GM21526 (cell line): Measurements from ENCODE around the gene PLSCR2.
"Not testable (repeated sequence)": the region's sequence is repeated elsewhere in the genome, so short reads cannot be mapped to it uniquely, and the experiment has no call there.

Source experiments
- ATAC-seq: cut with Tn5 transposase; IDR thresholded peaks from one replicate; pipeline ENCODE4 v1.9.1; 2021; ENCODE audit warnings: moderate library complexity; ENCODE audit not compliant: unreplicated experiment, low FRiP score

PLSCR2 gene

DNA sequence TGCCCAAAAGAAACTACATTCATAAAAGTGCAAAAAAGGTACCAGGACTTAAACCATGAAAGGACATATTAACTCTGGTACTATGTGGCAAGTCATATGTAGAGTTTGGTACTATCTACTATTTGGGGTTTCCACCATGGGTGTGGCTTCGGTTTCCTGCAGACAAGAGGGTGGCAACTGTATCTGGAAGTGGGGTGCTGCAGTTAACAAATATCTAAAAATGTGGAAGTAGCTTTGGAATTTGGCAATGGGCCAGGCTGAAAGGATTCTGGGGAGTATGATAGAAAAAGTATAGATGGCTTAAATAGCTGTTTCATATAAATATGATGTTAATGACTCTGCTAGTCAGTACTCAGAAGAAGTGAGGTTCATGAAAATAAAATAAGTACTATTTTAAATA is 44.0 kb downstream of the PLSCR2 start:
- no peak for ATAC-seq

DNA sequence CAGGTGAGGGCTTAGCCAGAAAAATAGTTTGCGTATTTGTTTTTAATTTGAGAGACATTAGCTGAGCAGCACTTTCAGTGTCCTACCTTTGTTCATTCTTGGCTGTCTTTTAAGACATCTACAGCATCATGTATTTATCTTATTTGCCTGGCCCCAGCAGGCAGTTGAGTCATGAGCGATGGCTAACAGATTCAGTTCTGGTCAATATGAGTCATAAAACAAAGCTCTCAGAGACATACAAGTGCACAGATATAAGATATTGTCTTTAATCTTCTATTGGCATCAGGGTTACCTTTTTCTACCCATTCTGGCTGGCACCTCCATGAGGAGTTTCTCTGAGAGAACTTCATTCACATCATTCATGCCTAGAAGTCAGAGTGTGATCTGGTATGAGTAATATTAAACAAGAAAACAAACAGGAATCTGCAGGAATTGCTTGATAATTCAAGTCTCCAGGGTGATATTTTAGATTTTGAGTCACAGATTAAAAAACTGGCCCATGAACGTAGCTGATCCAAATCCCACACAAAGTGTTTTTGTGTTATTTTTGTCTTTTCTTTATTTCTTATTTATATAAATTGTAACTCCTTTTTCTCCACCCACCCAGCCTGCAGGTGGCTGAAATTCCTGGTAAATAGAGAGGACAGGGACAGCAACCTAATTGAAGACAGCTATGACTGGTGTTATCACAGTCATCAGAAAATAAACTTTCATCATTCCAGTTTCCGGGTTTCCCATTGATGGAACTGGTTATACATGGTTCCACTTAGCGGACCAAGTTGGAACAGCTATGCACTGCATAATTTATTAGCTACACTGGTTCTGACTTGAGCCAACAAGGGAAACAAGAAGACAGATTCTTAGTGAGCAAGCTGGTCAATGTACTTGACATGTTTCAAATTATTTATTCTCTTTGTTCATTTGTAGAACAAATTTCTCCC is 47.3 kb downstream of the PLSCR2 start:
- ATAC-seq, result no peak

DNA sequence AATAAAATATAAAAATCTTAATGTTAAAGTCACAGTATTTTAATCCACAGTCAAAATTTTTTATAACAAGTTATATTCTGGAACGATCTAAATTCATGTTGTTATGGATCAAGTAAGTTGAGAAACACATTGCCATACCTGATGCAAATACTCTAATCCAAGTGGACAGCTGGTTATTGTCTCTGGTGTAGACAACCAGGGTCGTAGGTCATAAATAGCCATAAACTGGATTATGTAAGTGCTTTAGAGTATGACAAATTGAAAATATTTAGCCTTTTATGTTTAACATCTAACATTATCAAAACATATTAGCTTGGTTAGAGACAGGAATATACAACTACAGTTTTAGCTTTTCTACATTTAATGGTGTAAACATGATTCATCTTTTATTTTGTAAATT is 53.0 kb downstream of the PLSCR2 start:
- no peak for ATAC-seq

DNA sequence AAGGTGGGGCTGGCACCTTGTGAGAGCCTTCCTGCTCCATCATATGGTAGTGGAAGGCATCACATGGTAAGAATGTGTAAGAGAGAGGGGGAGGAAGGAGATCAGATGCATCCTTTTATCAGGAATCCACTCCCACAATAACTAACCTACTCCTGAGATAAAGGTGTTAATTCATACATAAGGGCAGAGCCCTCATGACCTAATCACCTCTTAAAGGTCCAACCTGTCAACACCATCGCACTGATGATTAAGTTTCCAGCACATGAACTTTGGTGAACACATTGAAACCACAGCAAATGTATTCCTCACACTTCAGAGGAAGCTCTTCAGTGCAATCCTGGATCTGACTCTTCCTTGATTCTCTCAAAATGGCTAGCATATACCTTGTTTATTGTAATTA is 55.4 kb downstream of the PLSCR2 start:
- no peak for ATAC-seq

DNA sequence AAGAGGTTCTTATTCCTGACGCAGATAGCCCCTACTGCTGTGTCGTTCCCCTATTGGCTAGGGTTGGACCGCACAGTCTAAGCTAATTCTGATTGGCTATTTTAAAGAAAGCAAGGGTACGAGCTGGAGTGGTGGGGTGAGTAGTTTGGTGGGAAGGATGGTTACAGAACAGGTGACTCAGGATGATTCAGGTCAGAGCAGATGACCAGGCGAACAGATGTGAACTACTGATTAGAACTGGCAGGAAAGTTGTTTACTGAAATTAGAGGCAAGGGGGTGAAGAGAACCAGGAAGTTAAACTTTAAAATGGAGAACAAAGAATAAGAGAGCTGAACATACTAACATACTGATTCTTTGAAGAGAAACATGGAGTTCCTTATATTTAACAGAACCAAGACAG is 56.6 kb downstream of the PLSCR2 start:
- ATAC-seq, result not testable (repeated sequence)

DNA sequence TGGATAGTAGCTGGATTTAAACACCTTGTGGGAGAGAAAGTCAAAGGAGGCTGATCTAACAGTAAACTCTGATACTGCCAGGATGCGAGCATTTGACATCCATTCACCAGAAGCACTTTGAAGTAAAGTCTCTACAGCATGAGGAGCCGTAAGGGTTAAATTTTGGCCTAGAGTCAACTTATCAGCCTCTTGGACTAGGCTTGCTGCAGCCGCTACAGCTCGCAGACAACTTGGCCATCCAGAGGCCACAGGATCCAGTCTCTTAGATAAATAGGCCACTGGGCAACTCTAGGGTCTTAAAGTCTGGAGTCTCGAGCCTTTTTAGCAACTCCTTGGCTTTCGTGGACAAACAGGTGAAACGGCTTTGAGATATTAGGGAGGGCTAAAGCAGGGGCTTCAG is 61.4 kb downstream of the PLSCR2 start:
- no peak for ATAC-seq

DNA sequence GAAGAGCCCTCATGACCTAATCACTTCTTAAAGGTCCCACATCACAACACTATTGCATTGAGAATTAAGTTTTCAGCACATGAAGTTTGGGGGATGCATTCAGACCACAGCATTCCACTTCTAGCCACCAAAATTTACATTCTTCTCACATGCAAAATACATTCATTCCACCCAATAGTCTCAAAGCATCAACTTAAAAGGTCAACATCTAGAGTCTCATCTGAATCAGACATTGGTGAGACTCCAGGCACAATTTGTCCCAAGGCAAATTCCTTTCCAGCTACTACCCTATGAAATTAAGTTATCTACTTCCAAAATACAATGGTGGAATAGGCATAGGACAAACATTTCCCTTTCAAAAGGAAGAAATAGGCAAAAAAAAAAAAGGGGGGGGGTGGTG is 64.9 kb downstream of the PLSCR2 start:
- no peak for ATAC-seq

DNA sequence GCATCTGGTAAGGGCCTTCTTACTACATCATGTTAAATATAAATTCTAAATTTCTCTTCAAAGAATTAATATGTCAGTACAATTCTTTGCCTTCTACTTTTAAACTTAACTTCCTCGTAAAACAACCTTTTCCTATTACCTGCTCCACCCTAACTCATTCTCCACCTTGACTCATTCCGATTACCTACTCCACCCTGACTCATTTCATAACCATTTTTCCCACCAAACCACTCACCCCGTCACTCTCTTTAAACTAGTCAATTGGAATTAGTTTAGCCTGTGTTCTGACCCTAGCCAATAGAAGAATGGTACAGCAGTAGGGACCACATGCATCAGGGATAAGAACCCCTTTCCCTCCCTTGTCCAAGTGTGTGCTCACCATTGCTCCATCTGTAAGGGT is 65.6 kb downstream of the PLSCR2 start:
- ATAC-seq, result no peak

DNA sequence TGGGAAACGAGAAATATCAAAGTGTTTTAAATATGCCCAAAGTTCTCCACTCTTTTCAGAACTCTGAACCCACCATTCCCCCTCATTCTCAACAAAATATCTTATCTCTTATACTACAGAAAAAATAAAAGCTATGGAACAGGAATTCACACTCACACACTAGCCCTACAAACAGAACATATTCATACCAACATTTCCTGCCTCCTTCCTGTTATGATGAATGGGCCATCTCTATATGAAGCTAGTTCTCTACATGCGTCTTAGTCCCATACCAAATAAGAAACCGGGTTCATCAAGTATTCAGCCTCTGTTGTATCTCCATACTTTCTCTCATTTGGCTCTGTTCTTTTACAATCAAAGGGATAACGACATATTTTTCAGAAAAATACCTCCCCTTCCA is 72.6 kb downstream of the PLSCR2 start:
- no peak for ATAC-seq

DNA sequence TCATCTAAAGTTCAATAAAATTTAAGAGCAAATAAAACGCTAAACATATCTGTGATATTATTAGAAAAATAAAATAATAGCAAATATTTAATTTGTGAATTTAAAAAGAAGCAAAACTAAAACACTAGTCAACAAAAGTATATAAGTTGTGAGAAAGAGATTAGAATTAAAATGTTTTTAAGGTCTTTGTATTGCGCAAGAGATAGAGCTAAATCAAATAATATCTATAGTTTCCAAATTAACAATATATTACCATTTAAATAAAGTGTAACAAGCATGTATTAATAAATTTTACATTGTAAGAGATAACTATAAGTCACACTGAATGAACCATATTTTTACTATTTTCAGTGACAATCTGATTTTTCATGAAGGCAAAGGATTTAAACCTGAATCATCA is 74.2 kb downstream of the PLSCR2 start:
- no peak for ATAC-seq

DNA sequence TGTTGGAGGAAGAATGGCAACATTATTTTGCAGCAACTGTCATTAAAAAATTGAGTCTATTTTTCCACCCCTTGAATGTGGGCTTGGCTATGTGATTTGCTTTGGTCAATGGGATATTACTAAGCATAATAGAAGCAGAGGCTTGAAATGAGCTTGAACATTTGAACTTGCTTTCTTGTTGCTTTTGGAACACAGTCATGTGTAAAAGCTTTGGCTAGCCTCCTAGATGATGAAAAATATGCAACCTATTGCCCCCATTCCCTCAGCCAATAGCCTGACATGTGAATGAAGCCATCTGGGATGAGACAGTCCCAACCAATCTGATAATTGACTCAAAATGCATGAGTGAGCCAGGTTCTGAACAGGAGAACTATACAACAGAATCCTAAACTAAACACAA is 78.4 kb downstream of the PLSCR2 start:
- ATAC-seq, result no peak

DNA sequence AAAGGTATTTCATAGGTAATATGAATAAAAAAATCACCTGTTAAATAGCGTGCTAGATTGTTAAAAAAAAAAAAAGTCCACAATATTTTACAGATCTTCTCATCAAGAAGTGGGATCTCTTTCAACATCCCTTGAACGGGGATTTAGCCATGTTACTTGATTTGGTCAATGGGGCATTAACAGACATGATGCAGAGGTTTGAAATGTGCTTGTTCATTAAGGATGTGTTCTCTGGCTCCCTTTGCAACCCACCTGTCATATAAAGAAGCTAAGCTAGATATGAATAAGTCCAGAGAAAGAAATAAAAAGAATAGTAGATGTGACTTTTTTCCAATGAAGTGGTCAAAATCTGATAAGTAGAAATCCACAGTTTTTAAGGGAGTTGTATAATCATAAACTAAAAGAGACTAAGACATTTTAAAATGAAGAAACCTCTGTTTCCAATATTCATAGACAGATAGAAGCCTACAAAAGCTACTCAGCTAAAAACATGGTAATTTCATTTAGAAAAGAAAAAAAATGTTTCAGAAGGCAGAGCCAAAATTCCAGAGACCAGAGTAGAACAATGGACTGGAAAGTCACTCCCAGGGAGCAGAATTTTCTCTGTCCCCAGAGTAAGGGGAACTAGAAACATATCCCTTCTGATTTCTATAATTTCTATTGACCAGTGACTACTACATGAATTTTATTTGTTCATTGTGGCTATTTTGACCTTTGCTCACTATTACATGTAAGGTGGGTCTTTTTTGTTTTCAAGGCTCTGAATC is 79.2 kb downstream of the PLSCR2 start:
- ATAC-seq, result no peak

DNA sequence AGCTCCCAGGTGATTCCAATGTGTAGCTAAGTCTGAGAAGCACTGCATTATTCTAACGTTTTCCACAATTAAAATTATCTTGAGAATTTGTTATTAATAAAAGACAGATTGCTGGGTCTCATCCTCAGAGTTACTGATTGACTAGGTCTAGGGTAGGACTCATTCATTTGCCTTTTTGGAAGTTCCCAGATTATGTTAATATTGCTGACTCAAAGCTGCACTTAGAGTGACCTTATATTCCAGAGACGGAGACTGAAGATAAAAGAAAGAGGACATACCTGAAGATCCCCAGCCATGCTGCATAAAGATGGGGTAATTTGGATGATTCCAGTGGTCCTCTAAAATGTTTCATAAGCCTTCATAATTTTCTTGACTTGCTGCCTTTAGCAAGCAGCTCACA is 81.8 kb downstream of the PLSCR2 start:
- no peak for ATAC-seq

DNA sequence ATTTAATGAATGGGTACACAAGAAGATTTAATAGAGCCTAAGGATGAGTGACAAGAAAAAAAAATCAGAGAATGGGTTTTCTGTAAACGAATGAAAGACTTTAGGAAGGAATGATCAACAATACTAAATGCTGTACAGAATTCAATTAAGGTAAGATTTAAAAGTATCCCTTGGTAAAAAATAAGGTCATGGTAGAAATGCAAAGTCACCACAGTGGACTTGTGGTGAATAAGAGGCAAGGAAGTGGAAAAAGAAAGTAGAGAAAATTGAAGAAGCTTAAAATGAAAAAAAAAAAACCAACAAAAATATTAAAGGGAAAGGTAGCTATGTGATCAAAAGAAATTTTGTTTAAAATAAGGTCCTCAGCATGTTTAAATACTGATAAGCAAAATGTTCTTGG is 82.4 kb downstream of the PLSCR2 start:
- ATAC-seq, result no peak

DNA sequence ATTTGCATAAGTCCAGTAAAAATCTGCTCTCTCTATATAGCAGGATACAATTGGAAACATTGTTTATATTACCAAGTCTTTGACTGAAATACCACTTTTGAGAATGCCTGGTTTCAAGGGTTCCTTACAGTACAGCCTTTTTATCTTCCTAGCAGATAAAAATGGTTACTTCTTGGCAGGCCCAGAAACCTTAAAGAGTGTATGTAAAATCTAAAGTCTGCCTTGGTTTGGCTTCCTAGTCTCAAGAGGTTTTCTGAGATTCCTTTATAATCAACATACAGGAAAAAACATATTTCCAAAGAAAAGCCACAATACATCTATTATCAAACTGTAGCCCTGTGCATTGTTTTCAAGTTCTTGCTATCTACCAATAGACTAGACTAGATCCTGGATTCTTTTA is 84.6 kb downstream of the PLSCR2 start:
- ATAC-seq, result no peak
